Measurements from ENCODE around the gene MBD6.

DNA sequence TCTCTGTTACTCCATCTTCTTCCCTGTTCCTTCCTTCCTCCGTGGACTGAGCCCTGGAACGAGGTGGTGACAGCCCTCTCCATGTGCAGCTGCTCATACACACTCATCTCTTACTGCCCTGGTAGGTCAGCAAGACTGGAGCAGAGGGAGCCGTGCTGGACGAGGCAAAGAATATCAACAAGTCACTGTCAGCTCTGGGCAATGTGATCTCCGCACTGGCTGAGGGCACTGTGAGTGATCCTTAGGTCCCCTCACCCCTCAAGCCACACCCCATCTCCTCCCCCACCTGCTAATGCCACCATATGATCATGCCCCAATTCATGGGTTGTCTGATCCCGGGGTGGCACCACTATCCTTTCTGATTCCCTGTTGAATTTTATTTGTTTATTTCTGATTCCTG lies 46.2 kb downstream of the MBD6 start:
- TF ChIP-seq, protein P1, sequence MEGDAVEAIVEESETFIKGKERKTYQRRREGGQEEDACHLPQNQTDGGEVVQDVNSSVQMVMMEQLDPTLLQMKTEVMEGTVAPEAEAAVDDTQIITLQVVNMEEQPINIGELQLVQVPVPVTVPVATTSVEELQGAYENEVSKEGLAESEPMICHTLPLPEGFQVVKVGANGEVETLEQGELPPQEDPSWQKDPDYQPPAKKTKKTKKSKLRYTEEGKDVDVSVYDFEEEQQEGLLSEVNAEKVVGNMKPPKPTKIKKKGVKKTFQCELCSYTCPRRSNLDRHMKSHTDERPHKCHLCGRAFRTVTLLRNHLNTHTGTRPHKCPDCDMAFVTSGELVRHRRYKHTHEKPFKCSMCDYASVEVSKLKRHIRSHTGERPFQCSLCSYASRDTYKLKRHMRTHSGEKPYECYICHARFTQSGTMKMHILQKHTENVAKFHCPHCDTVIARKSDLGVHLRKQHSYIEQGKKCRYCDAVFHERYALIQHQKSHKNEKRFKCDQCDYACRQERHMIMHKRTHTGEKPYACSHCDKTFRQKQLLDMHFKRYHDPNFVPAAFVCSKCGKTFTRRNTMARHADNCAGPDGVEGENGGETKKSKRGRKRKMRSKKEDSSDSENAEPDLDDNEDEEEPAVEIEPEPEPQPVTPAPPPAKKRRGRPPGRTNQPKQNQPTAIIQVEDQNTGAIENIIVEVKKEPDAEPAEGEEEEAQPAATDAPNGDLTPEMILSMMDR (IDR thresholded peaks at IDR 0.05; ENCODE audit: insufficient read depth, low read depth, low read length), result no peak
- TF ChIP-seq EZH2 (IDR thresholded peaks at IDR 0.05; ENCODE audit: insufficient read depth, low read length), result no peak
